ENCODE data around the gene RASSF4. TPM values are rescaled to one million over a fixed set of nuclear protein-coding genes. Genes with fewer than 3 reads are reported as not detected.
A peak's percentile ranks its signal among the peaks of the same experiment; 100 is the strongest.

RASSF4 gene
- total RNA-seq, 1 experiment from 2014 or later: 1.8 TPM

- in situ Hi-C loops (cut with HindIII; ENCODE audit: low pct_unique_long_range_greater_than_20kb, low sequenced_read_pairs): no loop called here
- DNase-seq (ENCODE audit: low read depth, low spot score): no peak
Measured at GRCh38 chr10:44989597-44990301, 30.1 kb downstream of the RASSF4 start.

GRCh38 chr10:44990302-44990655 lies 30.7 kb downstream of the RASSF4 start:
- in situ Hi-C loops (cut with HindIII; ENCODE audit: low pct_unique_long_range_greater_than_20kb, low sequenced_read_pairs): no loop called here
- peak; percentile 39 for DNase-seq (ENCODE audit: low read depth, low spot score)

- DNase-seq (ENCODE audit: low read depth, low spot score): no peak
- in situ Hi-C loops (cut with HindIII; ENCODE audit: low pct_unique_long_range_greater_than_20kb, low sequenced_read_pairs): no loop called here
Measured at GRCh38 chr10:44990965-44991364, 31.4 kb downstream of the RASSF4 start.

- no peak for DNase-seq (ENCODE audit: low read depth, low spot score)
- in situ Hi-C loops (cut with HindIII; ENCODE audit: low pct_unique_long_range_greater_than_20kb, low sequenced_read_pairs): no loop called here
Measured at GRCh38 chr10:44991571-44991970, 32.0 kb downstream of the RASSF4 start.

- in situ Hi-C loops (cut with HindIII; ENCODE audit: low pct_unique_long_range_greater_than_20kb, low sequenced_read_pairs): no loop called here
- no peak for DNase-seq (ENCODE audit: low read depth, low spot score)
Measured at GRCh38 chr10:44992070-44992731, 32.6 kb downstream of the RASSF4 start.

- in situ Hi-C loops (cut with HindIII; ENCODE audit: low pct_unique_long_range_greater_than_20kb, low sequenced_read_pairs): no loop called here
- DNase-seq (ENCODE audit: low read depth, low spot score): no peak
Measured at GRCh38 chr10:44992732-44993225, 33.2 kb downstream of the RASSF4 start.

GRCh38 chr10:44993226-44993921 lies 33.8 kb downstream of the RASSF4 start:
- no peak for DNase-seq (ENCODE audit: low read depth, low spot score)
- in situ Hi-C loops (cut with HindIII; ENCODE audit: low pct_unique_long_range_greater_than_20kb, low sequenced_read_pairs): no loop called here

- in situ Hi-C loops (cut with HindIII; ENCODE audit: low pct_unique_long_range_greater_than_20kb, low sequenced_read_pairs): no loop called here
Measured at GRCh38 chr10:44993922-44994751, 34.5 kb downstream of the RASSF4 start.

GRCh38 chr10:44994752-44995530 lies 35.3 kb downstream of the RASSF4 start:
- DNase-seq (ENCODE audit: low read depth, low spot score): no peak
- in situ Hi-C loops (cut with HindIII; ENCODE audit: low pct_unique_long_range_greater_than_20kb, low sequenced_read_pairs): no loop called here

More at GRCh38 chr10:44993922-44994751, 34.5 kb downstream of the RASSF4 start:
- DNase-seq (ENCODE audit: low read depth, low spot score): peak; percentile 11

GRCh38 chr10:44995581-44995913 lies 35.9 kb downstream of the RASSF4 start:
- in situ Hi-C loops (cut with HindIII; ENCODE audit: low pct_unique_long_range_greater_than_20kb, low sequenced_read_pairs): no loop called here

GRCh38 chr10:44995914-44996669 lies 36.5 kb downstream of the RASSF4 start:
- DNase-seq (ENCODE audit: low read depth, low spot score): peak; percentile 47
- in situ Hi-C loops (cut with HindIII; ENCODE audit: low pct_unique_long_range_greater_than_20kb, low sequenced_read_pairs): no loop called here

More at GRCh38 chr10:44995581-44995913, 35.9 kb downstream of the RASSF4 start:
- no peak for DNase-seq (ENCODE audit: low read depth, low spot score)

- in situ Hi-C loops (cut with HindIII; ENCODE audit: low pct_unique_long_range_greater_than_20kb, low sequenced_read_pairs): no loop called here
- no peak for DNase-seq (ENCODE audit: low read depth, low spot score)
Measured at GRCh38 chr10:44997105-44997748, 37.6 kb downstream of the RASSF4 start.

- in situ Hi-C loops (cut with HindIII; ENCODE audit: low pct_unique_long_range_greater_than_20kb, low sequenced_read_pairs): no loop called here
- DNase-seq (ENCODE audit: low read depth, low spot score): no peak
Measured at GRCh38 chr10:44998146-44998631, 38.6 kb downstream of the RASSF4 start.

GRCh38 chr10:45000138-45000751 lies 40.6 kb downstream of the RASSF4 start:
- in situ Hi-C loops (cut with HindIII; ENCODE audit: low pct_unique_long_range_greater_than_20kb, low sequenced_read_pairs): no loop called here
- no peak for DNase-seq (ENCODE audit: low read depth, low spot score)

GRCh38 chr10:45000752-45001380 lies 41.3 kb downstream of the RASSF4 start, which contains the start of gene ZNF22:
Gene ZNF22, plus strand, starts transcription at chr10:45000923. Its CDS starts 2,446 bp downstream, at chr10:45003369.
- DNase-seq (ENCODE audit: low read depth, low spot score): no peak
- in situ Hi-C loops (cut with HindIII; ENCODE audit: low pct_unique_long_range_greater_than_20kb, low sequenced_read_pairs): no loop called here
